ENCODE data around the gene ANKS3. TPM values are rescaled to one million over a fixed set of nuclear protein-coding genes. Genes with fewer than 3 reads are reported as not detected.

Gene ANKS3
- total and polyA plus RNA-seq, 2 donors from 2014 or later, result 20.7 to 27.6 TPM

GRCh38 chr16:4681471-4682083 is 52.5 kb downstream of the ANKS3 start:
- peak in 2 of 5 donors; percentile 21 to 52 for DNase-seq

GRCh38 chr16:4680673-4681470 is 53.2 kb downstream of the ANKS3 start:
- no peaks in the 10 kb centered on the region for H3K9me3 ChIP-seq (ENCODE audit: control insufficient read depth in 2 of 3, insufficient read depth in 1 of 3, low read length in 3 of 3)
- H3K4me3 ChIP-seq (ENCODE audit: low read length in 3 of 3), result peak overlapping the region in 1 of 3 donors; percentile 52
- no peak for TF ChIP-seq CTCF (IDR thresholded peaks at IDR 0.05; ENCODE audit: borderline replicate concordance, extremely low read depth, insufficient read depth)
- DNase-seq (peak in 1 of 5 donors; percentile 77), FAIRE-seq (no peak)
- no peaks in the 10 kb centered on the region for H3K27me3 ChIP-seq (ENCODE audit: control insufficient read depth, insufficient read depth, low read length)
- intact Hi-C loops (cut with DNase I), result no loop called here
- peak overlapping the region in 1 of 3 donors; percentile 51 for H3K9ac ChIP-seq (ENCODE audit: low read length in 3 of 3)
- H3K27ac ChIP-seq (ENCODE audit: low read depth in 2 of 2, low read length in 2 of 2), result peak overlapping the region; percentile 64 to 88
- H3K4me1 ChIP-seq (ENCODE audit: control insufficient read depth in 2 of 3, insufficient read depth in 2 of 3, low read depth in 1 of 3, low read length in 3 of 3), result peaks cover 0 to 16% (median 7%) of the 10 kb centered on the region in 3 donors
- H3K36me3 ChIP-seq (ENCODE audit: control insufficient read depth in 2 of 3, insufficient read depth in 3 of 3, low read length in 3 of 3), result peaks cover 0 to 6% (median 4%) of the 10 kb centered on the region in 3 donors

More at GRCh38 chr16:4681471-4682083, 52.5 kb downstream of the ANKS3 start:
- Histone ChIP-seq H3K9me3 (ENCODE audit: control insufficient read depth in 2 of 3, insufficient read depth in 1 of 3, low read length in 3 of 3) (no peaks in the 10 kb centered on the region), H3K9ac (ENCODE audit: low read length in 3 of 3) (no peak overlapping the region), H3K27me3 (ENCODE audit: control insufficient read depth, insufficient read depth, low read length) (no peaks in the 10 kb centered on the region), H3K27ac (ENCODE audit: low read depth in 2 of 2, low read length in 2 of 2) (no peak overlapping the region), H3K4me1 (ENCODE audit: control insufficient read depth in 2 of 3, insufficient read depth in 2 of 3, low read depth in 1 of 3, low read length in 3 of 3) (peaks cover 0 to 14% (median 7%) of the 10 kb centered on the region in 3 donors), H3K4me3 (ENCODE audit: low read length in 3 of 3) (no peak overlapping the region), H3K36me3 (ENCODE audit: control insufficient read depth in 2 of 3, insufficient read depth in 3 of 3, low read length in 3 of 3) (peaks cover 0 to 6% (median 4%) of the 10 kb centered on the region in 3 donors)
- intact Hi-C loops (cut with DNase I), result no loop called here
- FAIRE-seq, result no peak
- no peak for TF ChIP-seq CTCF (IDR thresholded peaks at IDR 0.05; ENCODE audit: borderline replicate concordance, extremely low read depth, insufficient read depth)

- FAIRE-seq (no peak), DNase-seq (peak in 4 of 5 donors; percentile 37 to 92 (median 58))
- H3K9me3 ChIP-seq (ENCODE audit: control insufficient read depth in 2 of 3, insufficient read depth in 1 of 3, low read length in 3 of 3), result no peaks in the 10 kb centered on the region
- H3K27ac ChIP-seq (ENCODE audit: low read depth in 2 of 2, low read length in 2 of 2), result peak overlapping the region; percentile 64 to 88
- peak overlapping the region in 2 of 3 donors; percentile 12 to 52 for H3K4me3 ChIP-seq (ENCODE audit: low read length in 3 of 3)
- intact Hi-C loops (cut with DNase I), result no loop called here
- H3K9ac ChIP-seq (ENCODE audit: low read length in 3 of 3), result peak overlapping the region in 1 of 3 donors; percentile 51
- H3K4me1 ChIP-seq (ENCODE audit: control insufficient read depth in 2 of 3, insufficient read depth in 2 of 3, low read depth in 1 of 3, low read length in 3 of 3), result peaks cover 0 to 16% (median 12%) of the 10 kb centered on the region in 3 donors
- no peak for TF ChIP-seq CTCF (IDR thresholded peaks at IDR 0.05; ENCODE audit: borderline replicate concordance, extremely low read depth, insufficient read depth)
- H3K27me3 ChIP-seq (ENCODE audit: control insufficient read depth, insufficient read depth, low read length), result no peaks in the 10 kb centered on the region
- H3K36me3 ChIP-seq (ENCODE audit: control insufficient read depth in 2 of 3, insufficient read depth in 3 of 3, low read length in 3 of 3), result peaks cover 0 to 4% (median 3%) of the 10 kb centered on the region in 3 donors
These were observed 54.0 kb downstream of the ANKS3 start for GRCh38 chr16:4679850-4680636.
